CD4-positive, CD25-positive, alpha-beta regulatory T cell (primary cell): ENCODE data around the gene LFNG. TPM values are rescaled to one million over a fixed set of nuclear protein-coding genes. Genes with fewer than 3 reads are reported as not detected.

ENCODE experiments used
- ATAC-seq, 2 donors: fragments of 150-1000 bp; cut with Tn5 transposase; one replicate each; pipeline ENCODE4 v1.10.0; 2021; ENCODE audit warnings: low read depth in 2 of 2, moderate number of reproducible peaks in 2 of 2, moderate library complexity in 1 of 2
- DNase-seq, 3 donors: peaks; one replicate each; pipeline versions ENCODE4 v3.0.0 to v3.0.0-alpha.2; 2012 to 2022; ENCODE audit warnings: mixed read lengths in 1 of 3
- H3K27ac ChIP-seq: one replicate; pipeline ENCODE4 v1.7.0; 2013; ENCODE audit warnings: mild to moderate bottlenecking, low read length; ENCODE audit not compliant: insufficient read depth, poor library complexity, severe bottlenecking
- H3K27me3 ChIP-seq: one replicate; pipeline ENCODE4 v1.7.0; 2013; ENCODE audit warnings: low read length; ENCODE audit not compliant: control insufficient read depth, insufficient read depth
- H3K36me3 ChIP-seq: one replicate; pipeline ENCODE4 v1.7.0; 2013; ENCODE audit warnings: mild to moderate bottlenecking, low read length, moderate library complexity; ENCODE audit not compliant: control insufficient read depth, insufficient read depth
- H3K4me1 ChIP-seq: 2 replicates; pipeline ENCODE4 v1.7.0; 2013; ENCODE audit warnings: mild to moderate bottlenecking, low read length; ENCODE audit not compliant: insufficient read depth, control insufficient read depth, poor library complexity, severe bottlenecking
- H3K4me3 ChIP-seq: one replicate; pipeline ENCODE4 v1.7.0; 2013; ENCODE audit warnings: low read depth, mild to moderate bottlenecking, low read length, moderate library complexity
- H3K9me3 ChIP-seq, 2 experiments: 1 replicate in 1 of 2; 2 replicates in 1 of 2; pipeline ENCODE4 v1.7.0; 2013; ENCODE audit warnings: low read length in 2 of 2, mild to moderate bottlenecking in 1 of 2, moderate library complexity in 1 of 2; ENCODE audit not compliant: control insufficient read depth in 2 of 2
- H3K27ac Mint-ChIP-seq, 3 donors: one replicate each; pipeline ENCODE4 v1.8.0; 2020 to 2022; ENCODE audit warnings: mild to moderate bottlenecking in 3 of 3, mixed read lengths in 3 of 3, moderate library complexity in 2 of 3
- H3K27me3 Mint-ChIP-seq: one replicate; pipeline ENCODE4 v1.8.0; 2022; ENCODE audit warnings: mild to moderate bottlenecking, mixed read lengths
- H3K36me3 Mint-ChIP-seq: one replicate; pipeline ENCODE4 v1.8.0; 2020; ENCODE audit warnings: mixed read lengths
- H3K4me1 Mint-ChIP-seq, 4 donors: one replicate each; pipeline ENCODE4 v1.8.0; 2020 to 2022; ENCODE audit warnings: mixed read lengths in 4 of 4, mild to moderate bottlenecking in 1 of 4
- H3K4me3 Mint-ChIP-seq, 4 donors: one replicate each; pipeline ENCODE4 v1.8.0; 2020 to 2022; ENCODE audit warnings: mild to moderate bottlenecking in 4 of 4, mixed read lengths in 4 of 4, moderate library complexity in 3 of 4
- H3K9me3 Mint-ChIP-seq, 7 donors: one replicate each; pipeline ENCODE4 v1.8.0; 2020 to 2022; ENCODE audit warnings: mixed read lengths in 7 of 7, mild to moderate bottlenecking in 3 of 7, moderate library complexity in 2 of 7
- polyA plus RNA-seq, 4 donors: library from polyadenylated mRNA; unstranded; fragments of 300-500 nt; fragmentation: Illumina TruSeq; gene quantifications; one replicate each; pipeline ENCODE4 v1.2.3, GENCODE V29; 2021
- total RNA-seq: library from RNA; stranded (reverse); gene quantifications from one replicate; pipeline ENCODE4 v1.2.3, GENCODE V29; 2022

The LFNG gene
- total and polyA plus RNA-seq, 5 donors from 2014 or later: 2.1 to 215 (median 3.3) TPM

GRCh38 chr7:2522780-2523433 lies 3.3 kb downstream of the LFNG start:
- peaks cover 22% of the 10 kb centered on the region for H3K36me3 Mint-ChIP-seq
- H3K4me3 ChIP-seq: peak overlapping the region; percentile 90

GRCh38 chr7:2523461-2523936 lies 3.9 kb downstream of the LFNG start:
- Mint-ChIP-seq H3K4me3 (peak overlapping the region; percentile 93 to 100 (median 98)), H3K36me3 (peaks cover 27% of the 10 kb centered on the region), H3K27me3 (peaks cover 4% of the 10 kb centered on the region), H3K9me3 (peaks cover 0 to 1% (median 0%) of the 10 kb centered on the region in 7 donors), H3K27ac (peak overlapping the region in 2 of 3 donors; percentile 89 to 97), H3K4me1 (peaks cover 10 to 55% (median 23%) of the 10 kb centered on the region in 4 donors)
- ATAC-seq: no peak
- Histone ChIP-seq H3K36me3 (peaks cover 44% of the 10 kb centered on the region), H3K4me1 (peaks cover 82% of the 10 kb centered on the region), H3K27ac (peak overlapping the region; percentile 83), H3K27me3 (no peaks in the 10 kb centered on the region), H3K4me3 (peak overlapping the region; percentile 90), H3K9me3 (no peaks in the 10 kb centered on the region)
- peak in 1 of 3 donors; percentile 21 for DNase-seq

More at GRCh38 chr7:2522780-2523433, 3.3 kb downstream of the LFNG start:
- Mint-ChIP-seq H3K27me3 (peaks cover 4% of the 10 kb centered on the region), H3K9me3 (peaks cover 0 to 1% (median 0%) of the 10 kb centered on the region in 7 donors), H3K4me1 (peaks cover 5 to 55% (median 20%) of the 10 kb centered on the region in 4 donors), H3K27ac (peak overlapping the region; percentile 71 to 97 (median 89)), H3K4me3 (peak overlapping the region; percentile 93 to 100 (median 98))
- Histone ChIP-seq H3K36me3 (peaks cover 41% of the 10 kb centered on the region), H3K27me3 (no peaks in the 10 kb centered on the region), H3K4me1 (peaks cover 82% of the 10 kb centered on the region), H3K9me3 (no peaks in the 10 kb centered on the region), H3K27ac (peak overlapping the region; percentile 83)
- ATAC-seq (no peak), DNase-seq (peak in 2 of 3 donors; percentile 35 to 59)

GRCh38 chr7:2523941-2524807 lies 4.6 kb downstream of the LFNG start:
- H3K36me3 ChIP-seq: peaks cover 46% of the 10 kb centered on the region
- H3K4me1 Mint-ChIP-seq: peaks cover 10 to 61% (median 24%) of the 10 kb centered on the region in 4 donors
- peaks cover 82% of the 10 kb centered on the region for H3K4me1 ChIP-seq
- DNase-seq (peak in 1 of 3 donors; percentile 42), ATAC-seq (no peak)
- peak overlapping the region; percentile 83 for H3K27ac ChIP-seq
- peaks cover 27% of the 10 kb centered on the region for H3K36me3 Mint-ChIP-seq
- H3K27me3 Mint-ChIP-seq: peaks cover 4% of the 10 kb centered on the region
- H3K4me3 Mint-ChIP-seq: peak overlapping the region; percentile 65 to 100 (median 74)
- peaks cover 0 to 1% (median 0%) of the 10 kb centered on the region in 7 donors for H3K9me3 Mint-ChIP-seq
- H3K4me3 ChIP-seq: no peak overlapping the region
- H3K27me3 ChIP-seq: no peaks in the 10 kb centered on the region
- H3K27ac Mint-ChIP-seq: peak overlapping the region in 1 of 3 donors; percentile 43
- H3K9me3 ChIP-seq: no peaks in the 10 kb centered on the region

GRCh38 chr7:2524808-2525657 lies 5.5 kb downstream of the LFNG start:
- peaks cover 89% of the 10 kb centered on the region for H3K4me1 ChIP-seq
- no peaks in the 10 kb centered on the region for H3K27me3 ChIP-seq
- Mint-ChIP-seq H3K27me3 (peaks cover 4% of the 10 kb centered on the region), H3K36me3 (peaks cover 27% of the 10 kb centered on the region), H3K27ac (no peak overlapping the region), H3K4me3 (peak overlapping the region in 2 of 4 donors; percentile 7 to 100), H3K9me3 (peaks cover 0 to 1% (median 0%) of the 10 kb centered on the region in 7 donors), H3K4me1 (peaks cover 10 to 69% (median 26%) of the 10 kb centered on the region in 4 donors)
- H3K27ac ChIP-seq: peak overlapping the region; percentile 83
- no peaks in the 10 kb centered on the region for H3K9me3 ChIP-seq
- H3K36me3 ChIP-seq: peaks cover 46% of the 10 kb centered on the region
- DNase-seq: no peak
- ATAC-seq: no peak
- H3K4me3 ChIP-seq: no peak overlapping the region

- H3K4me1 ChIP-seq: peaks cover 98% of the 10 kb centered on the region
- ATAC-seq: no peak
- no peaks in the 10 kb centered on the region for H3K27me3 ChIP-seq
- Mint-ChIP-seq H3K27me3 (peaks cover 4% of the 10 kb centered on the region), H3K4me3 (peak overlapping the region; percentile 63 to 95 (median 85)), H3K9me3 (no peaks in the 10 kb centered on the region), H3K27ac (peak overlapping the region in 1 of 3 donors; percentile 89), H3K36me3 (peaks cover 24% of the 10 kb centered on the region), H3K4me1 (peaks cover 10 to 78% (median 33%) of the 10 kb centered on the region in 4 donors)
- H3K9me3 ChIP-seq: no peaks in the 10 kb centered on the region
- no peak for DNase-seq
- H3K36me3 ChIP-seq: peaks cover 44% of the 10 kb centered on the region
- peak overlapping the region; percentile 33 for H3K27ac ChIP-seq
- H3K4me3 ChIP-seq: no peak overlapping the region
Measured at GRCh38 chr7:2525658-2526630, 6.4 kb downstream of the LFNG start.

- Histone ChIP-seq H3K27me3 (no peaks in the 10 kb centered on the region), H3K4me3 (peak overlapping the region; percentile 8), H3K36me3 (peaks cover 44% of the 10 kb centered on the region), H3K9me3 (no peaks in the 10 kb centered on the region), H3K4me1 (peaks cover 91% of the 10 kb centered on the region), H3K27ac (peak overlapping the region; percentile 33)
- H3K9me3 Mint-ChIP-seq: no peaks in the 10 kb centered on the region
- H3K27me3 Mint-ChIP-seq: peaks cover 4% of the 10 kb centered on the region
- peaks cover 10 to 78% (median 35%) of the 10 kb centered on the region in 4 donors for H3K4me1 Mint-ChIP-seq
- peaks cover 19% of the 10 kb centered on the region for H3K36me3 Mint-ChIP-seq
- ATAC-seq (no peak), DNase-seq (no peak)
- peak overlapping the region; percentile 78 to 95 (median 92) for H3K4me3 Mint-ChIP-seq
- H3K27ac Mint-ChIP-seq: peak overlapping the region in 1 of 3 donors; percentile 80
Measured at GRCh38 chr7:2526659-2527504, 7.3 kb downstream of the LFNG start.
